Measurements from ENCODE around the gene DOCK2.

Gene DOCK2

GRCh38 chr5:170070556-170071412 is 433.7 kb downstream of the DOCK2 start:
- peak; percentile 66 for TF ChIP-seq CTCF (conservative IDR thresholded peaks at IDR 0.05; ENCODE audit: low read length)
- peak; percentile 43 for DNase-seq (ENCODE audit: low read depth)
- H3K4me3 ChIP-seq (ENCODE audit: low read length): no peak overlapping the region

GRCh38 chr5:170071748-170072147 is 434.7 kb downstream of the DOCK2 start:
- DNase-seq (ENCODE audit: low read depth): no peak
- TF ChIP-seq CTCF (conservative IDR thresholded peaks at IDR 0.05; ENCODE audit: low read length): no peak
- H3K4me3 ChIP-seq (ENCODE audit: low read length): no peak overlapping the region

GRCh38 chr5:170075696-170076095 is 438.6 kb downstream of the DOCK2 start:
- no peak for TF ChIP-seq CTCF (conservative IDR thresholded peaks at IDR 0.05; ENCODE audit: low read length)
- DNase-seq (ENCODE audit: low read depth): no peak
- no peak overlapping the region for H3K4me3 ChIP-seq (ENCODE audit: low read length)

- no peak overlapping the region for H3K4me3 ChIP-seq (ENCODE audit: low read length)
- TF ChIP-seq CTCF (conservative IDR thresholded peaks at IDR 0.05; ENCODE audit: low read length): no peak
- peak; percentile 18 for DNase-seq (ENCODE audit: low read depth)
Observed at GRCh38 chr5:170076211-170076610, 439.1 kb downstream of the DOCK2 start.

- TF ChIP-seq CTCF (conservative IDR thresholded peaks at IDR 0.05; ENCODE audit: low read length): no peak
- H3K4me3 ChIP-seq (ENCODE audit: low read length): no peak overlapping the region
- no peak for DNase-seq (ENCODE audit: low read depth)
Observed at GRCh38 chr5:170076739-170077138, 439.7 kb downstream of the DOCK2 start.

- no peak for TF ChIP-seq CTCF (conservative IDR thresholded peaks at IDR 0.05; ENCODE audit: low read length)
- H3K4me3 ChIP-seq (ENCODE audit: low read length): no peak overlapping the region
- no peak for DNase-seq (ENCODE audit: low read depth)
Observed at GRCh38 chr5:170077526-170077925, 440.5 kb downstream of the DOCK2 start.

GRCh38 chr5:170078458-170078857 is 441.4 kb downstream of the DOCK2 start:
- TF ChIP-seq CTCF (conservative IDR thresholded peaks at IDR 0.05; ENCODE audit: low read length): no peak
- no peak for DNase-seq (ENCODE audit: low read depth)
- no peak overlapping the region for H3K4me3 ChIP-seq (ENCODE audit: low read length)

Data from AG10803 (cell line).